Breast epithelium (tissue), 3 donors: Measurements from ENCODE around the gene RTEL1.

ENCODE experiments used
- POLR2A ChIP-seq: fragments of 450-650 bp; IDR thresholded peaks from one replicate; pipeline ENCODE4 v1.6.1; 2016; ENCODE audit warnings: antibody characterized with exemption, mild to moderate bottlenecking, moderate library complexity
- POLR2AphosphoS5 ChIP-seq, 3 donors: sonication (generic); formaldehyde crosslinking; IDR thresholded peaks; one replicate each; pipeline ENCODE4 v1.6.1; 2017; ENCODE audit warnings: antibody characterized with exemption in 3 of 3
- TF ChIP-seq, protein P1 (sequence below), 3 donors: fragments of 450-650 bp; IDR thresholded peaks; one replicate each; pipeline ENCODE4 v1.5.1; 2016 to 2017; ENCODE audit warnings: antibody characterized with exemption in 3 of 3, mild to moderate bottlenecking in 3 of 3, moderate library complexity in 3 of 3

GRCh38 chr20:63735859-63736718 is 78.0 kb downstream of the RTEL1 start, which contains the start of gene LIME1:
- TF ChIP-seq, protein P1, sequence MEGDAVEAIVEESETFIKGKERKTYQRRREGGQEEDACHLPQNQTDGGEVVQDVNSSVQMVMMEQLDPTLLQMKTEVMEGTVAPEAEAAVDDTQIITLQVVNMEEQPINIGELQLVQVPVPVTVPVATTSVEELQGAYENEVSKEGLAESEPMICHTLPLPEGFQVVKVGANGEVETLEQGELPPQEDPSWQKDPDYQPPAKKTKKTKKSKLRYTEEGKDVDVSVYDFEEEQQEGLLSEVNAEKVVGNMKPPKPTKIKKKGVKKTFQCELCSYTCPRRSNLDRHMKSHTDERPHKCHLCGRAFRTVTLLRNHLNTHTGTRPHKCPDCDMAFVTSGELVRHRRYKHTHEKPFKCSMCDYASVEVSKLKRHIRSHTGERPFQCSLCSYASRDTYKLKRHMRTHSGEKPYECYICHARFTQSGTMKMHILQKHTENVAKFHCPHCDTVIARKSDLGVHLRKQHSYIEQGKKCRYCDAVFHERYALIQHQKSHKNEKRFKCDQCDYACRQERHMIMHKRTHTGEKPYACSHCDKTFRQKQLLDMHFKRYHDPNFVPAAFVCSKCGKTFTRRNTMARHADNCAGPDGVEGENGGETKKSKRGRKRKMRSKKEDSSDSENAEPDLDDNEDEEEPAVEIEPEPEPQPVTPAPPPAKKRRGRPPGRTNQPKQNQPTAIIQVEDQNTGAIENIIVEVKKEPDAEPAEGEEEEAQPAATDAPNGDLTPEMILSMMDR (IDR thresholded peaks at IDR 0.05) = no peak
- TF ChIP-seq POLR2A (no peak), POLR2AphosphoS5 (IDR thresholded peaks at IDR 0.05) (no peak)
